Esophagus squamous epithelium (tissue), 4 donors: ENCODE data around the gene STRBP.

ENCODE experiments used
- POLR2A ChIP-seq, 4 donors: fragments of 450-650 bp; IDR thresholded peaks; one replicate each; pipeline ENCODE4 v1.6.1; 2017; ENCODE audit warnings: antibody characterized with exemption in 4 of 4, mild to moderate bottlenecking in 4 of 4, moderate library complexity in 3 of 4
- TF ChIP-seq, protein P1 (sequence below), 6 experiments: fragments of 450-650 bp in 4 of 6; fragments of 200-600 bp in 2 of 6; sonication (generic) in 2 of 6; IDR thresholded peaks; one replicate each; pipeline ENCODE4 v1.5.1; 2016 to 2019; ENCODE audit warnings: antibody characterized with exemption in 6 of 6, mild to moderate bottlenecking in 4 of 6, moderate library complexity in 4 of 6

DNA sequence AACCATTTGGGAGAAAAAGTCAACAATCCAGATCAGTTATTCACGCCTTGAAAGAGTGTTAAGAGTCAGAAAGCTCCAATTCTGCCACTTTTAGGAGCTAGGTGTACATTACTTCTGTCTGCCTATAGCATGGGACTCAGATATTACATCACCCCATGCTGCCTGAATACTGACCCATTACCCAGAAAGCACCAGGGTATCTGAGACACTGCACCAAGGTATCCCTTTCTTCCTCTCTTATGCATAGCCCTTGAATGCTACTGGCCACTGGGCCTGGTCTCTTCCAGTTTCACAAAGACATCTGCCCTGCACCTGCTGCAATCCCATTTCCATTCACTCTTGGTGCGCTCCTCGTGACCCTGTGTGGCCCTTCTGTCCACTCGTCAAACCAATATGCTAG is 2.6 kb downstream of the STRBP start:
- TF ChIP-seq, protein P1, sequence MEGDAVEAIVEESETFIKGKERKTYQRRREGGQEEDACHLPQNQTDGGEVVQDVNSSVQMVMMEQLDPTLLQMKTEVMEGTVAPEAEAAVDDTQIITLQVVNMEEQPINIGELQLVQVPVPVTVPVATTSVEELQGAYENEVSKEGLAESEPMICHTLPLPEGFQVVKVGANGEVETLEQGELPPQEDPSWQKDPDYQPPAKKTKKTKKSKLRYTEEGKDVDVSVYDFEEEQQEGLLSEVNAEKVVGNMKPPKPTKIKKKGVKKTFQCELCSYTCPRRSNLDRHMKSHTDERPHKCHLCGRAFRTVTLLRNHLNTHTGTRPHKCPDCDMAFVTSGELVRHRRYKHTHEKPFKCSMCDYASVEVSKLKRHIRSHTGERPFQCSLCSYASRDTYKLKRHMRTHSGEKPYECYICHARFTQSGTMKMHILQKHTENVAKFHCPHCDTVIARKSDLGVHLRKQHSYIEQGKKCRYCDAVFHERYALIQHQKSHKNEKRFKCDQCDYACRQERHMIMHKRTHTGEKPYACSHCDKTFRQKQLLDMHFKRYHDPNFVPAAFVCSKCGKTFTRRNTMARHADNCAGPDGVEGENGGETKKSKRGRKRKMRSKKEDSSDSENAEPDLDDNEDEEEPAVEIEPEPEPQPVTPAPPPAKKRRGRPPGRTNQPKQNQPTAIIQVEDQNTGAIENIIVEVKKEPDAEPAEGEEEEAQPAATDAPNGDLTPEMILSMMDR (IDR thresholded peaks at IDR 0.05), result no peak
- no peak for TF ChIP-seq POLR2A (IDR thresholded peaks at IDR 0.05)
